Stimulated activated CD8-positive, alpha-beta memory T cell treated with anti-CD3 and anti-CD28 coated beads, Interleukin-7, amount 100 ng/mL, for 4 hours (primary cell): ENCODE data around the gene OR2AG2.
"Not testable (repeated sequence)": the region's sequence is repeated elsewhere in the genome, so short reads cannot be mapped to it uniquely, and the experiment has no call there.

Source experiments
- DNase-seq, 2 donors: peaks; one replicate each; pipeline ENCODE4 v3.0.0-alpha.2; 2020; ENCODE audit warnings: low read depth in 2 of 2

Gene OR2AG2

GRCh38 chr11:6771926-6772893 is at the start of gene OR2AG2:
Gene OR2AG2, minus strand, starts transcription at chr11:6771976. Its CDS starts 3,019 bp downstream, at chr11:6768957.
- DNase-seq = no peak

- no peak for DNase-seq
These were observed 47.2 kb upstream of the OR2AG2 start for GRCh38 chr11:6818967-6819366.

GRCh38 chr11:6817694-6818093 is 45.9 kb upstream of the OR2AG2 start:
- DNase-seq = no peak

GRCh38 chr11:6813656-6814055 is 41.9 kb upstream of the OR2AG2 start:
- DNase-seq = no peak

GRCh38 chr11:6812390-6813005 is 40.7 kb upstream of the OR2AG2 start:
- peak in 1 of 2 donors; percentile 3 for DNase-seq

- not testable (repeated sequence) for DNase-seq
These were observed 29.3 kb upstream of the OR2AG2 start for GRCh38 chr11:6801075-6801474.

GRCh38 chr11:6799402-6799801 is 27.6 kb upstream of the OR2AG2 start, which contains the start of gene OR6A2:
Gene OR6A2, minus strand, starts transcription at chr11:6799689. Its CDS starts 3,981 bp downstream, at chr11:6795708.
- no peak for DNase-seq

- DNase-seq = no peak
These were observed 22.9 kb upstream of the OR2AG2 start for GRCh38 chr11:6794639-6795038.

GRCh38 chr11:6790546-6790945 is 18.8 kb upstream of the OR2AG2 start:
- no peak for DNase-seq

- DNase-seq = no peak
These were observed 10.9 kb upstream of the OR2AG2 start, which contains the start of gene OR2AG1 for GRCh38 chr11:6782720-6783119. Gene OR2AG1, plus strand, starts transcription at chr11:6783020. Its CDS starts 2,018 bp downstream, at chr11:6785038.

GRCh38 chr11:6780829-6781228 is 9.1 kb upstream of the OR2AG2 start:
- no peak for DNase-seq

- no peak for DNase-seq
These were observed 6.7 kb upstream of the OR2AG2 start for GRCh38 chr11:6778518-6778917.

- peak; percentile 27 to 52 for DNase-seq
These were observed 14.3 kb downstream of the OR2AG2 start for GRCh38 chr11:6757373-6757967.

GRCh38 chr11:6755953-6756347 is 15.8 kb downstream of the OR2AG2 start:
- no peak for DNase-seq

- no peak for DNase-seq
These were observed 16.3 kb downstream of the OR2AG2 start for GRCh38 chr11:6755303-6755952.

GRCh38 chr11:6747097-6747668 is 24.6 kb downstream of the OR2AG2 start:
- no peak for DNase-seq

- DNase-seq = no peak
These were observed 25.1 kb downstream of the OR2AG2 start for GRCh38 chr11:6746626-6747025.

GRCh38 chr11:6746086-6746618 is 25.6 kb downstream of the OR2AG2 start:
- peak in 1 of 2 donors; percentile 15 for DNase-seq

- DNase-seq = no peak
These were observed 26.2 kb downstream of the OR2AG2 start for GRCh38 chr11:6745465-6746015.

- DNase-seq = no peak
These were observed 26.8 kb downstream of the OR2AG2 start for GRCh38 chr11:6745018-6745417.

- DNase-seq = no peak
These were observed 29.5 kb downstream of the OR2AG2 start for GRCh38 chr11:6742260-6742659.
